Right lung (tissue), 5 donors: ENCODE measurements around the gene CHN2. TPM values are rescaled to one million over a fixed set of nuclear protein-coding genes. Genes with fewer than 3 reads are reported as not detected.

Experiments used
- DNase-seq, 2 donors: peaks; one replicate each; pipeline ENCODE4 v3.0.0-alpha.2; 2013
- polyA plus RNA-seq, 5 donors: library from polyadenylated mRNA; unstranded; fragments of 120-200 nt; gene quantifications; one replicate each; pipeline versions ENCODE4 v1.2.1 to v1.2.3, GENCODE V29; 2013; ENCODE audit warnings: inconsistent platforms in 1 of 5, low replicate concordance in 1 of 5; ENCODE audit not compliant: insufficient read length in 5 of 5, insufficient read depth in 1 of 5

CHN2 gene
- polyA plus RNA-seq, 5 donors: 3.2 to 4.0 (median 3.9) TPM

DNA sequence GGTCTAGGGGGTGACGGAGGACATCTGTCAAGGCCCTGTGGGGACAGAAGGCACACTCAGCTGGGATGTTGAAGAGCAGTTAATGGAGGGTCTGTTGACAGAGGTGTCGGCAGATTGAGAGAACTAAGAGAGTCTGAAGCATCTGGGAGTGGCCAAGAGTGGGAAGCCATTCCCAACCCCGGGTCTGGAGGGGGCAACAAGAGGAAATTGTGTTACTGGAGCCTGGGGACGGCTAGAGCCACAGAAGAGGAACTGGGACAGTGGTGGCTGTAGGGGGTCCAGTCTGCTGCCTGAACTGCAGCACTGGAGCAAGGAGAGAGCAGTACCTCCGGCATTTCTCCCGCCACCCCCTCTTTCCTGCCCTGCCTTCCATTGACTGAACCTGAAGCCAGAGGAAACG, 136.6 kb downstream of the CHN2 start:
- no peak for DNase-seq

DNA sequence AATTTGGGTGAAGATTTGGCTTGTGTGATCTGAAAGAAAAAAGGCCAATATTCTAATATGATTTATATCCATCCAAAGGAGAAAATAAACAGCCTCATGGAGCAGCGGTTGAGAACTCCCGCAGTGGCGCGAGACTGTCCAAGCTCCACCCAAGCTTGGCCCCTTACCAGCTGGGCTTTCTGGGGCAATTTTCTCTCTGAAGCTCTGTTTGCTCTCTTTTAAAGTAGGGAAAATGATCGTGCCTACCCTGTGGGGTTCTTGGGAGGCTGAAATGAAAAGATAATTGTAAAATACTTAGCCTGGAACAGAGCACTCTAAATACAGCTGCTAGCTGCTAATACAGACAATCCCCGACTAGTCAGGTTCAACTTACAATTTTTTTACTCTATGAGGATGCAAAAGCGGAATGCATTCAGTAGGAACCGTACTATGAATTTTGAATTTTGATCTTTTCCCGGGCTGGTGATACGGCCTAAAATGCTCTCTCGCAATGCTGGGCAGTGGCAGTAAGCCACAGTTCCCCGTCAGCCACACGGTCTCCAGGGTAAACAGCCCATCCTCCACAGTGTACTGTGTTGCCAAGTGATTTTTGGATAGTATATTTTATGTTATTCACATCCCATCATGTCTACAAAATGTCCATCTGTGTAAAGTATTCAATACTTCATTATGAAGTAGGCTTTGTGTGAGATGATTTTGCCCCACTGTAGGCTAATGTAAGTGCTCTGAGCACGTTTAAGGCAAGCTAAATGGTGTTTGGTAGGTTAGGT, 137.7 kb downstream of the CHN2 start:
- peak; percentile 76 to 86 for DNase-seq

DNA sequence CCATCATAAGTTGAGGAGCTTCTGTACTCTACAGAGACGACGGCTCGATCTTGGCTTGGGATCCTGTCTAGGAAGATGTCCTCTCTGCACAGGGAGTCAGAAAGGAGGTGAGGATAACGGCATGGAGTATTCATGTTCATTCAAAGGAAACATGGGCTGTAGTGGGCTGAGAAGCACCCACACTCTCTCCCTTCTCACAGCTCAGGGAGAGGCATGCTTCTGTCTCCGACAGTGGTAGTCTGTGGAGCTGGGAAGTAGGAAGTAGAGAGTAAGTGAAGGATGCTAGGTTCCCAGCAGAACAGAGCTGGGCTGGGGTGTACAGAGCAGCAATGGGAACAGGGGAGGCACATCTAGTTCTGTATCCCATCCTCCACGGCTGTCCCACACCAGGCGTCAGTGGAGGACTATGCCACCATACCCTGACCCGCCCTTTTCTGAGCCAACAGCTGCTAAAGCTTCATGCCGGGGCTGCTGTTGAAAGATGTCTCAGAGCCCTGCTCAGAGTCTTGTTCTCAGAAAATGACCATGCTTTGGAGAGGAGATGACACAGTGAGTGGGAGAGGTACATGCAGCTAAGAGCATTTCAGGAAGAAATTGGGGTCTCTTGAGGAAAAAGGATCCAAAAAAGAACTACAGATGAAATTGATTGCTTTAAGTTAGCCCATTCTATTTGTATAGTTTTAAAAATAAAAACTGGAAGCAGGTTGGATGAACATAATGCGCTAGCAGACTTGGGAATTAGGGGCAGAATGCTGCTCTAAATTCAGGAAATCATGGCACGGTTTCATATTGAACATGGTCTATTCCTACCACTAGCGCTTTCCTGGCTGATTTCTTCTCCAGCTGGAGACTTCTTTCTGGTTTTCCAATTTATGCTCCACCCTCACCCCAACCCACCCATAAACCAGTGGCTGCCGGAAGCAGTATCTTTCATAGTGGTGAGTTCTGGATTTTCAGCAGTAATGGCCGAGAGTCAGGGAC, 138.6 kb downstream of the CHN2 start:
- peak in 1 of 2 donors; percentile 35 for DNase-seq

DNA sequence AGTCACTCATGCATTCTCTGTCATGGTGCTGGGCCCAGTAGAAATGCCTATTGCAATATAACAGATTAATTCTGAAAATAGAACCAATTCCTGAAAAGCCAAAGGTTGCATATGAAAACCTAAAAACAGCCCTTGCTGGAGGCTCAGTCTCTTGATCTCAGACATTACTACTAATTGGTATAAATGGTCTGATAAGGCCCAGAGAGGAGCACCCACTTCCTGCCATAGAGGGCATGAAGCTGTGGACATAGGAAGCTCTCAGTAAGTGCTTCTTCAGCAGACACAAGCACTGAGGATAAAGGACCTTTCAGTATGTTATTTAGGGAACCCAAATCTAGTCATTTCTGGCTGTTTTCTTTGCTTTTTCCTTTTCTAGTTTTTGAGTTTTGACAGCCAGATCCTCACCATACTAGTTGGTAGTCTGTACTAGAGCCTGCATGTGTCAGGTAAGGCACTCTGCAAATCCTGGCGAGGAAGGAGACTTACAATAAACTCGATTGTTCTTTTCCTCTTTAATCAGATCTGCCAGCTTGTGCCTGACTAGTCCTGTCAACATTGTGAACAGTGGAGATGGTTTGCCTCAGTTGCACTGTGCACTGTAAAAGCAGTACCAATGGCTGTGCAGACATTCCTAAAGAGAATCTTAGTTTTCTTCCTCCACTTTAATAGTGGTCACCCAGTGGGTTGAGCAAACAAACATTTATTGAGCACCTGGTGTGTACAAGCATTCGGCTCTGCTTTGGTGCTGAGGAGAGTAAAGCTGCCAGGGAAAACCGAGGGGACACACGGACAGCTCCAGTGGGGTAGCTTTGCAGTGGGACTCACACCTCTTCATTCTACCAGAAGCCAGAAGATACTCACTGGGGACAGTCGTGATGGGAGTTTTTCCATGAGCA, 140.9 kb downstream of the CHN2 start:
- no peak for DNase-seq

DNA sequence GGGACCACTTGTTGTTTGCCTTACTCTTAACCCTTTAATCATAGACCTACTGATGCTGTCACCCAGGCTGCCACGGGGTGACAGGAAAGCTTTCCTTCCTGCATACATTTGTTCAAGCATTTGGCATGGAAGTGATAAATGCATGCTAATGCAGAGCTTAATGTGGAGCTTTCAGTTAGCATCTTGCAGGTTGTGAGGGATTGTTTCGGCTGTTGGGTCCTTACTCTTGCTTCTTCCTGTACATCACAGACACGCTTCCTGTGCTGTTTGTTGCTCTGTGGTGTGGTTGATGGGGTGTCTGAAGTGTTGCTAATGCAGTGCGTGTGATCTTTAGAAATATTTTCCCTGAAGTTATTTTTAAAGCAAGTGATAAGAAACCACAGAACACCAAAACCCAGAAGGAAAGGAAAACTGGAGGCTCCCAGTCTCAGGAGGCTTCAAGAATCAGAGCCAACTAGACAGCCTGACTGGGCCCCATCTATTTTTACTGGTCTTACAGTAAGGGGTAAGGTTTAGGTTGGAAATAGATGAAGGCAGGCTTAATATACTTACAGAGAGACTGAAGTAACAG, 143.1 kb downstream of the CHN2 start:
- DNase-seq: no peak

DNA sequence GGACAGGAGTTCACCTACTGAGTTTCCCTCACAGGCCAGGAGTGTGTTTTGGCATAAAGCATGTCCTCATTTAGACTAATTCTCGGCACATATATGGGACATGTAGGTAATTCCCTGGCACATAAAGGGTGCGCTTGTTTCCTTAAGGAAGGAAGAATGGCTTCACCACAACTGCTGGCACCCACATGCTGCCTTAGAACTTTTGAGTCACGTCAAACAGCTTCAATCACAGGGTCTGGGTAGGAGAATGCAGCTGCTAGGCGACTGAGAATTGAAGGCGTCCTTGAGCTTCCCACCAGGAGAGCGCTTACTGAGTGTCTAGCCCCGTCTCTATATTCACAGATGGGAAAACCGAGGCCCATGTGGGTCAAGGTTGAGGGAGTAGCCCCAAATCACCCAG, 146.1 kb downstream of the CHN2 start:
- DNase-seq: no peak

DNA sequence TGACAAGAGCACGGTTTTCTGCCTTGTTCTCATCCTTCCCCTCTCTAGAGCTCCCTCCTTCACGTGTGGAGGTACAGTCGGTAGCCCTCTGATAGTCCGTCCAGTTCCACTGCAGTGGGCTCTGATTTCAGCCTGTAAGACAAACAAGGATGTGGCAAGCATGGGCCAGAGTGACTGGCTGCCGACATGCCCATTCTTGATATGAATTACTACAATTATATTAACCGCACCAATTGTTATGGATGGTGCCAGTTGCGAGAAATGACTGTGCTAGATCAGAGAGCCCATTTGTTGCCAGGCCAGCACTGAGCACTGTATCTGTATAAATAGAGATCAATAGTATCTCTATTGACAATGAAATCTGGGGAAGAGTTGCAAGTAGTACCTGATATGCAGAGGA, 146.6 kb downstream of the CHN2 start:
- no peak for DNase-seq

DNA sequence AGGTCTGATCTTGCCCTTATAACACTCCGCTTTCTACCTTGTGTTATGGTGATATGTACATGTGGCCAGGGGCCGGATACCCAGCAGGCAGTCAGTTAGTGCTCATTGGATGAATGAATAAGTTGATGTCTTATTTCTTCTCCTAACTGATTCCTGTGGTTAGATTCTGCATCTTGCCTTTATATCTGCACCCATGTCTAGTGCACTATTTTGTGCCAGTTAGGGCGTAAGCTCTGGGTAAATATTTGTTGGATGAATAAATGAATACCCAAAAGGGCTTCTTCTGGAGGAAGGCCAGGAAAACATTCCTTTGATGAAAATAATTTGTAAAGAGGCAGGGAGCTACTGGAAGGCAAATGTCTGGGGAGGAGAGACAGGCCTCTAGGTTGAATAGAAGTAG, 148.2 kb downstream of the CHN2 start:
- no peak for DNase-seq

DNA sequence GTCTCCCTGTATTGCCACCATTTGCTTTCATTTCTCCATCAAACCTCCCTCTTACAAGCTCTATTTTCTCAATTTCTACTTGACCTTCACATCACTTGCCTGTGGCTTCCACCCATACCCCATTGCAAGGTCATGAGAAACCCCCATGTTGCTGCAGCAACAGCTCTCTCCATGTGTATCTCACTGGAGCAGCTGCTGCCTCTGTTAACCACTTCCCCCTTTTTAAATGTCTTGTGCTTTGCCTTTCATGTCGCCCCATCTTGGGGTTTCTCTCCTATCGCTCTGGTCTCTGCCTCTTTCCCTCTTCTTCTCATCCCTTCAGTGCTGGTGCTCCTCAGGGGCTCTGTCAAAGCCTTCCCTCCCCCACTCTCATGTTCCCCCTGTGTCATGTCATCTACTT, 148.8 kb downstream of the CHN2 start:
- DNase-seq: no peak

DNA sequence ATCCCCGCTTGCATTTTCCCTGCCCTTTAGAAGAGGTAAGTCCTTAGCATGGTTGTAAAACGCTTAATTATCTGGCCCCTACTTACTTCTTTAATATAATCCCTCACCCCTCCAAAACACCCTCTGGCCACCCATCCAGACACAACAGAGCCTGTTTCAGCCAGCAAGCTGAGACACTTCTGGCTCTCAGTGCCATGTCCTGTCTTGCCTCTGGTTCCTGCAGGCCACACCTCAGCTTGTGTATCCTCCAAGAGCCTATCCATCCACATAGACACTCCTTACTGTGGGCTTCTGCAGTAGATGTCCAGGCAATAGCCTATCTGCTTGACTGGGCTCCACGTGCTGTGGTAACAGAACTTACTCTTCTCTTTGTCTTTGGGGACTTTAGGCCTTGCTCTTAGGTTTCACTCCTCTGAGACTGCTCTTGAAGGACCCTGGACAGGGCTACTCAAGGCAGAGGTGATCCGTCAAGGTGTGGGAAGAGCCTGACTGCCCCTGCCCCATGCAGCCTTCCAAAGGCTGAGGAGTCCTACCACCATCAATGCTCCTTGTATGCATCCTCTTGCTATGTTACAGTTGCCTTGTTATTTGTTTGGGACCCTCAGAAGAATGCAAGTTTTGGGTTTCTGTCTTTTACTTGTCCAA, 149.9 kb downstream of the CHN2 start:
- DNase-seq: no peak

DNA sequence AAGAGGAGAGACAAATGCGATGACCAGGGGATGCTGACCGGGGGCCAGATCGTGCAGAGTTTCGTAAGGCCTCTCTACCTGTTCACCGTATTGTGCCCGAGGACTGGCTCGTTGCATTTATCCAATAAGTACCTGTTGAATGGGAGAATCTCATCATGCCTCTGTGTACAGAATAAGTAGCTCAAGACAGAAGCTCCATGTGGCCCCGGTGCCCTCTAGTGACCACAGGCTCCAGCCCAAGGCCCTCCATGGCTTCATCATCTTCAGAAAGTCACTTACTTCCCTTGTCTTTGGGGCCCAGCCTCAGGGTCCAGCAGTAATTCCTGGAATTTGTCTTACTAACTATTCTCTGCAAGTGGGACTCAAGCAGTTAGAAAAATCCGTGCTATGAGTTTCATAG, 151.0 kb downstream of the CHN2 start:
- DNase-seq: no peak

DNA sequence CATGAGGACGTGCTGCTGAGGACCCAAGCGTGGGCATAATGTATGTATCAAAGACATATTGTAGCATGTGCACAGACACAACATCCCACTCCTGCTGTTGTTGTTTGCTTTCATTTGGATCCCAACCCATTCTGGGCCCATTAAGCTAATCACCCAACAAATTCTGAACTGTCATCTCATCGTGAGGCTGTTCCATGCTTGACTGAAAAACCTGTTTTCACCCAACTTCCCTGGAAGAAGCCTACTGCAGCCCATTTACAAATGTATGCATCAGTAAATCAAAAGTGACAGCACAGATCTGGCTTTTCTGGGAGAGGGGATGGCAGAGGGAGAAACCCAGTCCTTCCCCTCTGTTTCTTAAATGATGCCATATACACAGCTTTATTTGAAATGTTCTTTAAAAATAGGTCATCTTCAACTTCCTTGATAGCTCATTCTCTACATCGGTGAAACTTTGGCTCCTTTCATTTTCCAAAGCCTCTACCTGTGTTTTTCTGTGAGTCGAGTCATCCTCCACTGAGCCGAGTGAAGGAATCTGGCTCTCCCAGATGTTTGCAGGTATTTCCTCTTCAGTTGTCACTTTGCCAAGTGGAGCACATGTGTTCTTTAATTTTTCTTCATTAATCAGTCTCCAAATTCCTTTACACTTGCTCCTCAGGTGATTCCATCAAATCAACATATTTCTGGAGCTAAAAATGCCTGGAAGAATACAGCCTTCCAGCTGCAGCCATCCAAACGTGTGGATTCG, 151.8 kb downstream of the CHN2 start:
- no peak for DNase-seq

DNA sequence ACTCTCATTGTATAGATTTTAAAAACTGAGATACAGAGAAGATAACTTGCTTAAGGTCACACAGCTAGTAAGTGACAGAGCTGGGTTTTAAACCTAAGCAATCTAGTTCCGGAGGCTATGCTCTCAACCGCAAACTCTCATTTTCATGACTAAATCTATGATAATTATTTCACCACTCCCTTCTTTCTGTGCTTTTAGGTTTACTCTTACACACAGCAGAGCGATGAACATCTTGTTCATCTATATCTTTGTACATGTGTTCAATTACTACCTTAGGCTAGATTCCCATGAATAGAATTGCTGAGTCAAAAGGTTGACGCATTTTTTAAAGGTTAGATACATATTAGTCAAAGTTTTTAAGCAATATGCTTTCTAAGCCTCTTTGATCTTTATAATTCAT, 154.8 kb downstream of the CHN2 start:
- DNase-seq: no peak

DNA sequence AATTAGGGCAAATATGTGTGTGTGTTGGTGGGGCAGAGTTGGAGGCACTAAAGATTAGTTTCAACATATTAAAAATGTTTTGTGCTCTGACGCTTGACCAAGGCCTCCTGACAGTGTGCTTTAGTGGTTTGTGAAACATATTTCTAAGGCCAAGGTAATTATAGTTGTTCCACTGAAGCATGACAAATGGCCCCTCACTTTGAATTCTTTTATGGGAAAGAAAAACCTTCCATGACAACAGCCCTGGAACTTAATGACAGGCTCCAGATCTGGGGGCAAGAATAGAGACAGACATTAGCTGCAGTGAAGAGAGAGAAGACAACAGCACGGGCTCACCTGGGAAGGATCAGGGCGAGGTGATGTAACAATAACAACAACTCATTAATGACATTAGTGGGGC, 155.8 kb downstream of the CHN2 start:
- DNase-seq: no peak

DNA sequence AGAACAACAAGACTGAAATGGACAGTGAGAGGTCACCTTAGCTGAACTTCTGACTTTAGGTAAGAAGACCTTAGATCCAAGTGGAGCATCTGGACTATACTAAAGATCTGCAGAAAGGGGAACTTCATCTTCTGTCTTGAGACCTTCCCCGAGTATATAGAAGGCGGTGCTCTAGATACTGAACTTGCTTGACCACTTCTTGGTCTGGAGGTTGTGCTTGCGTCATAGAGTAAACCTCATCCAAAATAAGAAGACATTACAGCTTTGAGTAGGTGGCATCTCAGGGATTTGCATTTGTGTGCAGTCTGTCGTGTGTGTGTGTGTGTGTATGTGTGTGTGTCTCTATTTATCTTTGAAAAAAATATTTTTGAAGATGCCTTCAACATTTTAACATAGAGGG, 157.5 kb downstream of the CHN2 start:
- DNase-seq: no peak

DNA sequence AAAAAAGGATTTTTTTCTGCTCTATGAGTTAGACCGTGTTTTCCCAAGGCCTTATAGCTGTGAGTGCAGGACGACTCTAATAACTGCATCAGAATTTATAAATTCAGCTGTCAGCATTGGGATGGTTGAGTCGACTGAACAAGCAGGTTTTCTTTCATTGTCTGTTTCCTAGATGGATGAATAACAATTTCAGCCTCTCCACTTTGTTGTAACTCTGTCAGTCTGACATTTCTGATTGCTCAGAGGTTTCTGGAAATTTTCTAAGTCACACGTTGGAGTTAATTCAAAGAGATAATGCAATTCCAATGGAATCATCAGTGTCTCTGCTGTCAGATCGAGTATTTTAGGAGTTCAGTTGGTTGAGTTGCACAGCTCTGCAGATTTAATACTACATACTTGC, 159.2 kb downstream of the CHN2 start:
- no peak for DNase-seq

DNA sequence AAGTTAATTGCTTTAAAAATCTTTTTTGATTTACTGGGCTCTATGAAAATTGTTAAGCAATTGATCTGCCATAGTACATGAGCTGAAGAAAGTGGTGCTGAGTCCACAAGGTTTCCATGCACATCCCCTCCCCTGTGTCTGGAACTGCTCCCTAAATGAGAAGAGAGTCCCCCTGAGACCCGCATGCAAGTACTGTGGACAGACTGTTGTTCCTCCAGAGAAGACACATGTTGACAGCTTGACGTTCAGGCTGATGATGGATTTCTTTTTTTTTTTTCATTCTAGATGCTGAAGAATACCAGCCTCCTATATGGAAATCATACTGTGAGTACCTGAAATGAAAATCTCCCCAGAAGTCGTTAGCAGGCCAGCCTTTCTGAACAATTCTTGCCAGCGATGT, 159.8 kb downstream of the CHN2 start:
- no peak for DNase-seq

DNA sequence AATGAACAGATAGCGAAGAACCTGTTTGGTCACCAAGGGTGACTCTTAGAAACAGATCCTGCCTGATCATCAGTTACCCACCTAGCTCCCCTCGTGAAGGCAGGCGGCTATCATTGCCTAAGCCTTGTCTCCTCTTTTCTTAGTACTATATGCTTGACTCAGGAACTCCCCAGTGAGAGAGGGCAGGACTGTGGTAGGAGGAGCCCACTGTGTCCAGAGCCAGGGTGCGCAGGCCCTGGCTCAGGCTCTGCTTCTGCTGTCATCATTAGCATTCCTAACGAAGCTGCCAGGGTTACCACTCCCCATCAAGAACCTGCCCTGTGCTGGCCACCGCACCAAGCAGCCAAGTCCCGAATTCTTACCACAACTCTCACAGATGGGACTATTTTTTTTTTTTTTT, 160.8 kb downstream of the CHN2 start:
- no peak for DNase-seq

DNA sequence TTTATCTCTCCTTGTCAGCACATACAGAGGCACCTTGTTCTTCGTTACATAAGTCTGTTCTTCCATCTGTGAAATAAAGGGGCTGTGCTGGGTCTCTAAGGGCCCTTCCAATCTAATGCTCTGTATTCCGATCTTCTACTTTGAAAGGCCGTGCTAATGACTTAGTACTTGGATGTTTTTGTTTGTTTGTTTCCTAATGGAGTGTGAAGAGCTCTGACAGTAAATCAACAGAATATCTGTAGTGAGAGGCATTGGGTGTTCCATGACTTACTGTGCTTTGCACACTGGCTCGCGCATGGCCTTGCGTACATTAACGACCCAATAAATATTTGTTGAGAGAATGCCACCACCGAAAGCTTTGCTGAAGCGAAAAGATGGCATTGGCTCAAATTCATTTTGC, 162.1 kb downstream of the CHN2 start:
- peak in 1 of 2 donors; percentile 33 for DNase-seq

DNA sequence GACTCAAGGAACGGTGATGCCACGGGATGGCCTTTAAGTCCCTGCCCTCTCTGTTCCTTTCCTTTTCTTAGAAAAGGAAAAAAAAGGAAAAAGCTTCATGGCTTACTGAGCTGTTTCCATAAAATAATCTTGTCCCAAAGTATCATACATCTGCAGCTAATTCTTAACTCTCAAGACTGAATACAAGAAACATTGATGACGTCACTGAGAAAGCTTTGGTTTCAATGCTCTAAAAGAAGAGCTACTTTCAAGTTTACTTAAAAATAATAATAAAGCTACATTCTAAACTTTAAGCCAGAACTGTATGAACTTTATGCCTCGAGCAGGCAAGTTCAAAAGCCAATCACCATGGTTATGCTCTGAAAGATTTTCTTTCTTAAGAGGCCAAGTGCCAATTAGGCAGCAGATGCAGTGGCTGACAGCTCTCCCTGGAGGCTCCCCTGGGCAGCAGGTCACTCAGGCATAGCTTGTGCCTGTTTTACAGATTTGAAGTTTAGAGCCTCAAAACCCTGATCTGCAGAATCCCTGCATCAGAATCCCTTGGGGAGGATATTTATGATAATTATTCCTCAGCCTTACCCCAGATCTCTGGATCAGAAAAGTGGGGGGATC, 165.0 kb downstream of the CHN2 start:
- no peak for DNase-seq
